ENCODE results near the gene TWIST2.

Gene TWIST2

DNA sequence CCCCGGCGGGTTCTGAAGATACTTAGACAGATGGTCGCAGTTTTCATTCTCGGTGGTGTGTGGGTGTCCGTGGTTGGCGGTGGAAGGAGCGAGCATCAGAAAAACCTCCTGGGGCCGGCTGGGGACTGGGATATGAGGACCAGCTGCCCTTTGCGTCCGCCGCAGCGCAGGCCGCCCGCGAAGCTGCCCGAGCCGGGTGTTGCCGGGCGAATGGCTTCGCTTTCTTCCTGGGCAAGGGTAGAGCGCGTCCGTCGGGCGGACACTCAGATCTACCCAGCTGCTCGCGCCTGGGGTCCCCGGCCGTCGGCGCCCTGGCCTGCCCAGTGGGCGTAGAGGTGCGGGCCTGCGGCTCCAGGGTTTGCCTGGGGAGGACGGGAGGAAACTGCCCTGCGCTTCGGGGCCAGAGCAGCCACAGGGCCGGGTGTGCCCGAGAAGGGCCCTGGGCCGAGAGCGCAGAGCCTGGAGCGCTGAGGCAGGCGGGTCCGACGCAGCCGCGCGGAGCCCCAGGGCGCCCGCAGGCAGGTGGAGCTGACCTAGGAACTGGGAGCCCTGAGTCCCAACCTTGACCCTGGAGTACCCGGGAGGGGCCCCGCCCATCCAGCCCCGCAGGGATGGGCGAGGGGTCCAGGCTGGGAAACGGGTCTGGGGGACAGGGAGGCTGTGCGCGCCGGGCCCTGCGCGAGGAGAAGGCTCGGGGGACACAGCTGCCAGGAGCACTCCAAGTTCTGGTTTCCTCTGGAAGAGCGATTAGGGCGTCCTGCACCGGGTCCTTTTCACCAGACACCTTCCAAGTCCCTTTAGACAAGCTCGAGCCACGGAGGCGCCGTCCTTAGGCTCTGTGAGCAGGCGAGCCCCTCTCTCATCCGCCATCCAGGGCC, 1.3 kb downstream of the TWIST2 start:
- Mint-ChIP-seq H3K4me1 (no peaks in the 10 kb centered on the region), H3K9me3 (no peaks in the 10 kb centered on the region), H3K4me3 (no peak overlapping the region), H3K27ac (no peak overlapping the region), H3K36me3 (no peaks in the 10 kb centered on the region)
- DNase-seq (ENCODE audit: low spot score in 2 of 2) (peak in 1 of 2 donors; percentile 43), ATAC-seq (no peak)

- no peak overlapping the region for H3K27ac Mint-ChIP-seq
Measured at GRCh38 chr2:238850091-238850490, 2.2 kb downstream of the TWIST2 start.

DNA sequence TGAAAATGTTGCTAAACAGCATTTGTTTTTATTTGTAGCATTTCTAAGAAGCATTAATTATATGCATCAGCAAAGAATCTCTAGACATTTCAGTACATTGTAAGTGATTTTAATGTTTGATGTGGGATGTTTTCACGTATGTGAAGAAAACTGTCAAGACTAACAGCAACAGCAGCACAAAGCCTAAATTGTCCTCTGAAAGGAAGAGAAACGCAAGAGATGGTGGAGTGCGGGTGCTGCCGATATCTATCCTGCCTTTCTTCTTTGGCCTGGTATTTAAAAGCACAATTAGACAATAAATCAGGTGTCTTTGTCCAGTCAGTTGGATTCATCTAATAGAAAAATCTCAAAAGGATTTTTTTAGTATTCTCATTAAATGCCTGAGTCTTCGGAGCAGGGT, 3.1 kb downstream of the TWIST2 start:
- Mint-ChIP-seq H3K36me3 (no peaks in the 10 kb centered on the region), H3K27ac (no peak overlapping the region), H3K4me3 (no peak overlapping the region), H3K9me3 (no peaks in the 10 kb centered on the region), H3K4me1 (no peaks in the 10 kb centered on the region)
- no peak for ATAC-seq
- no peak for DNase-seq (ENCODE audit: low spot score in 2 of 2)

More at GRCh38 chr2:238850091-238850490, 2.2 kb downstream of the TWIST2 start:
- Mint-ChIP-seq H3K4me3 (no peak overlapping the region), H3K9me3 (no peaks in the 10 kb centered on the region), H3K4me1 (no peaks in the 10 kb centered on the region), H3K36me3 (no peaks in the 10 kb centered on the region)
- DNase-seq (ENCODE audit: low spot score in 2 of 2) (no peak), ATAC-seq (no peak)

GRCh38 chr2:238851761-238852160, 3.9 kb downstream of the TWIST2 start:
- H3K9me3 Mint-ChIP-seq: no peaks in the 10 kb centered on the region
- DNase-seq (ENCODE audit: low spot score in 2 of 2) (peak in 1 of 2 donors; percentile 2), ATAC-seq (no peak)
- no peak overlapping the region for H3K4me3 Mint-ChIP-seq
- no peaks in the 10 kb centered on the region for H3K36me3 Mint-ChIP-seq
- no peaks in the 10 kb centered on the region for H3K4me1 Mint-ChIP-seq
- H3K27ac Mint-ChIP-seq: no peak overlapping the region

DNA sequence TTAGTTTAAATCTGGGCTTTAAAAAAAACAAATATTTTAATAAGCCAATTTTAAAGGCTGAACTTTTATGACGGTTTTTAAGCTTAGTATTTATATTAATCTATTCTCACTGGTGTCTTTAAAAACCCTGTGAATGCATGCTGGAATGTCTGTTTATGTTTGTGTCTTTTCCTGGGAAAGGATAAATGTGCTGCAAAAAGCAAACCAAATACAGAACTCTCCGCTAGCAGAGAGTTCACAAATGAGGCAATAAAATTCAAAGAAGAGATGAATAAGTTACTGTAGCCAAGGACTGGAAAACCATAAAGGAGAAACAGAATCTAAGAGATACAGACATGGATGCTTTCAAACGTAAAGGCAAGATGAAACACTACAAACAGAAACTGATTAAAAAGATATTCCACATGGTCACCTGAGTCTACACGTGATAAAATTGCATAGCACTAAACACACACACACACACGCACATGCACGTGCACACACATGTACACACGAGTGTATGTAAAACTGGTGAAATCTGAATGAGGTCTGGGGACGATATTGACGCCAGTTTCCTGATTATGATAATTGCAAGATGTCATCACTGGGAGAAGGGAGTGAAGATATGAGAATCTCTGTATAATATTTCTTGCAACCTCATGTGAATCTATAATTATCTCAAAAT, 4.5 kb downstream of the TWIST2 start:
- DNase-seq (ENCODE audit: low spot score in 2 of 2) (no peak), ATAC-seq (no peak)
- Mint-ChIP-seq H3K9me3 (no peaks in the 10 kb centered on the region), H3K36me3 (no peaks in the 10 kb centered on the region), H3K4me1 (no peaks in the 10 kb centered on the region), H3K4me3 (no peak overlapping the region), H3K27ac (no peak overlapping the region)

GRCh38 chr2:238853218-238853617, 5.3 kb downstream of the TWIST2 start:
- no peak overlapping the region for H3K27ac Mint-ChIP-seq
- ATAC-seq (no peak), DNase-seq (ENCODE audit: low spot score in 2 of 2) (no peak)
- H3K36me3 Mint-ChIP-seq: no peaks in the 10 kb centered on the region
- no peak overlapping the region for H3K4me3 Mint-ChIP-seq
- H3K4me1 Mint-ChIP-seq: no peaks in the 10 kb centered on the region
- H3K9me3 Mint-ChIP-seq: no peaks in the 10 kb centered on the region

GRCh38 chr2:238853721-238854120, 5.8 kb downstream of the TWIST2 start:
- Mint-ChIP-seq H3K27ac (no peak overlapping the region), H3K4me1 (no peaks in the 10 kb centered on the region), H3K36me3 (no peaks in the 10 kb centered on the region), H3K4me3 (no peak overlapping the region), H3K9me3 (no peaks in the 10 kb centered on the region)
- DNase-seq (ENCODE audit: low spot score in 2 of 2) (no peak), ATAC-seq (no peak)

DNA sequence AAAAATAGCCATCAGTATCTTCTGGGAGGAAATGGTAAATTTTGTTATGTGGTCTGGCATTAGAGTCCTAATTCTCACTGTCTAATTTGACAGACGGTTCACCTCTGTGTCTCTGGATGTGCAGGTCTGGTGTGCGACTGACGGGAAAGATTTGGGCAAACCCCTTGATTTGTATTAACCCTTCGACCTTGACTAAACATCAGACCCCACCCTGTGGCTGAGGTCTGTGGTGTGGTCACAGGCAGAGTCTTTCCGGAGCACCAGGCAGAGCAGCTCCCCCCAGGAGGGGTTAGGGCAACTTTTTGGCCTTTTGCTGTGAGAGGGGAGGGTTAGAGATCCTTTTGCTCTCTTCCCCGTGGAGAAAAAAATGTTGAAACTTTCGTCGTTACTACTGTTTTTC, 6.4 kb downstream of the TWIST2 start:
- H3K9me3 Mint-ChIP-seq: no peaks in the 10 kb centered on the region
- no peak overlapping the region for H3K4me3 Mint-ChIP-seq
- no peak for DNase-seq (ENCODE audit: low spot score in 2 of 2)
- H3K4me1 Mint-ChIP-seq: no peaks in the 10 kb centered on the region
- no peak for ATAC-seq
- no peaks in the 10 kb centered on the region for H3K36me3 Mint-ChIP-seq
- no peak overlapping the region for H3K27ac Mint-ChIP-seq

DNA sequence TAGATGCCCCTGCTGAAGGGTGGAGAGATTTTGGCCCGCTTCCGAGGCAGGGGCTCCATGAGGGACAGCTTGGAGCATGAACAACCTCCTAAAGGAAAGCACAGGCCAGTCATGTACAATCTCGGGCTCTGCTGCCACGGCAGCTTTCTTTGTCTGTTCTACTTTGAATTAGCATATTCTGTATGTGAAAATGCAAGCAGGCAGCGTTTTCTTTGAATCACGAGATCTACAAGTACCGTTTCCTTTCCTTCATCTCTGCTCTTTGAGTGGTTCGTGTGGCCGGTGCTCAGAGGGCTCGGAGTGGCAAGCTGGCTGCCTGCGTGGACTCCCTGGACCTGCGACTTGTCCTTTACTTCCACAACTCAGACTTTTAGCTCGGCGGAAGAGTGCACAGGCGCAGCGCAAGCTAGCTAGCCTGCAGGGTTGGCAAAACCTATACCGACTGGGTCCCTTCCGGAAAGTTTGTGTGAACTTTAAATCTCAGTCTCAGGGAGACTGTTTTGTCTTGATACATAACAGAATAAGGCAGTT, 6.9 kb downstream of the TWIST2 start:
- ATAC-seq: no peak
- H3K9me3 Mint-ChIP-seq: no peaks in the 10 kb centered on the region
- no peak overlapping the region for H3K4me3 Mint-ChIP-seq
- no peak for DNase-seq (ENCODE audit: low spot score in 2 of 2)
- no peaks in the 10 kb centered on the region for H3K4me1 Mint-ChIP-seq
- no peak overlapping the region for H3K27ac Mint-ChIP-seq
- H3K36me3 Mint-ChIP-seq: no peaks in the 10 kb centered on the region

DNA sequence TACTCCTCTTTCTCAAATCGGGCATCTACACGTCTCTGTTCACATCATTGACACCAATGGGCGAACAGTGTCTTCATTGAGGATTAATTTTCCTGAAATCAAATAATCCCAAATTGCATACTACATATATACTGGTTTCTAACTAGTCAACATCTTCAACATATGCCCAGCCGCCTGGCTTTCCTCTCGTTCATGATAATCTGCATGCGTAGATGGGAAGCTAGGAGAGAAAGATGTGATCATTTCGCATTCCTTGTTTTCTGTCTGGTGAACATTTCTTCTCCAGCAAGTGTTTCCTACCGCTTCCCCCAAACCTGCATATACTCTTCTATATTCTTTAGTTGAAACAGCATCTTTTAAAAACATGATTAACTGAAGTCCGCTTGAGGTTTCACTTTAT, 7.4 kb downstream of the TWIST2 start:
- no peak overlapping the region for H3K27ac Mint-ChIP-seq
- H3K4me3 Mint-ChIP-seq: no peak overlapping the region
- no peaks in the 10 kb centered on the region for H3K36me3 Mint-ChIP-seq
- ATAC-seq (no peak), DNase-seq (ENCODE audit: low spot score in 2 of 2) (no peak)
- no peaks in the 10 kb centered on the region for H3K4me1 Mint-ChIP-seq
- H3K9me3 Mint-ChIP-seq: no peaks in the 10 kb centered on the region

- ATAC-seq: no peak
- DNase-seq (ENCODE audit: low spot score in 2 of 2): no peak
- Mint-ChIP-seq H3K4me3 (no peak overlapping the region), H3K4me1 (no peaks in the 10 kb centered on the region), H3K36me3 (no peaks in the 10 kb centered on the region), H3K27ac (no peak overlapping the region), H3K9me3 (no peaks in the 10 kb centered on the region)
Measured at GRCh38 chr2:238855891-238856580, 8.2 kb downstream of the TWIST2 start.

DNA sequence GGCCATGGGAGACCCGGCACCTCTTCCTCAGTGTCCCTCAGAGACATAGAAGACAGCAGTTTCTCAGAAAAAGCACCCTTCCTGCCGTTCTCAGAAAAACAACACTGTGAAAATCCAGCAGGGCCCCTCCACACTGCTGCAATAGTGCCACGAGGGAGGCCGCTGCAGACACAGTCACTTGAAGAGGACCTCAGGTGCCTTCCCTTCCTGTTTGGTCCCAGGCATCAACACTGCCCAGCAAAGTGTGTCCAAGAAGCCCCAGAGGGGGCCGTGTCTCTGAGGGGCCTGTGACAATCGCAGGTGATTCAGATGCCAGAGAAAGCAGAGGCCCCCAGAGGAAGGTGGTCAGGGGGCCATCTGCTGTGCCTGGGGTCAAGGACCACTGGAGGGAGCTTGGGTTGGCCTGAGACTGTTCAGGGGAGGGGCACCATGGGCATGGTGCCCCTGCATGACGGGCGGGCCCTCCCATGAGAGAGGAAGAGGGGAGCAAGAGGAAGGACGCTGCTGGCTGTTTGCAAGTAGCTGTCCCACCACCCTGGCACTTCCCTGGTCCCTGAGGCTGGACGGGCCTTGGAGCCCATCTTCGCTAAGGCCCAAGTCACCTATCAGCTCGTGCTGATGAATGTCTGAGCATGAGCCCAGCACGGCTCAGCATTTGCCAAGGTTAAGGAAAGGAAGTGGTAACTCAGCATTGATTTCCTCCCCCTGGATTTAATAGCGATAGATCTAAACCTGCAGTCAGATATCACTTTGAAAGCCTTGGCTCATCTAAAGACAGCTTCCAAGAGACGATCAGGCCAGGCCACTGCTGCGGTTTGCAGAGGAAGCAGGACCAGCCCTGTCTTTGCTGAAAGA, 9.1 kb downstream of the TWIST2 start:
- H3K4me1 Mint-ChIP-seq: no peaks in the 10 kb centered on the region
- no peaks in the 10 kb centered on the region for H3K9me3 Mint-ChIP-seq
- no peak overlapping the region for H3K4me3 Mint-ChIP-seq
- H3K36me3 Mint-ChIP-seq: no peaks in the 10 kb centered on the region
- ATAC-seq: no peak
- H3K27ac Mint-ChIP-seq: no peak overlapping the region
- DNase-seq (ENCODE audit: low spot score in 2 of 2): no peak

GRCh38 chr2:238857959-238858358, 10.1 kb downstream of the TWIST2 start:
- Mint-ChIP-seq H3K4me1 (no peaks in the 10 kb centered on the region), H3K36me3 (no peaks in the 10 kb centered on the region), H3K27ac (no peak overlapping the region), H3K9me3 (no peaks in the 10 kb centered on the region), H3K4me3 (no peak overlapping the region)
- ATAC-seq (no peak), DNase-seq (ENCODE audit: low spot score in 2 of 2) (no peak)

DNA sequence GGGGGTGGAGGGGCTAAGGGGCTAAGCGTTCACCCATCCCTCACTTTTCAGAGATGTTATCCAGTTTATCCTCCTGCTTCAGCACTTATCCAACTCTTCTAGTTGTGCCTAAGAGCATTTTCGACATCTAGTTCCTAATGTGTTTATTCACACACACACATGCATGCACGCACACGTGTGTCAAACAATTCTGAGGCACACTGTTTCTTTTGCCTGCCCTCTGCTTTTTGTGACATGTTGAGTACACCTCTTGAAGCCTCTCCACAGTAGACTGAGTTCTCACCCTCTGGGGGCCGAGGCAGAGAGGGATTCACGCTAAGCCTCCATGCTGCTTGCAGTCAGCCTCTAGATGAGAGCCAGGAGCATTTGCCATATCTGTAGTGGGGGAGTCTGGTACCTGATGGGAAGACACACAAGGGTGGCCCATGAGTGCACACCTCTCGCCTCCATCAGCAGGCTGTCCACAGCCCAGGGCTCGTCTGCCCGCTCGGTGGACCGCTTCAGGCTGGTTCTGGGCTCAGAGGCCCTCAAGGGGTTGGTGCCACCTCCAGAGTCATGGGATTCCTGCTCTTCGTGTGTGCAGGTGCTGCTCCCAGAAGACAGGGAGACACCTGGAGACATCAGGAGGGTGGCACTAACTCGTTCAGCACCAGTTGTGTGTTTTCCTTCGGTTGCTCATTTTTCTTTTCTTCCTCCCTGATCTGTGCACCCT, 11.9 kb downstream of the TWIST2 start:
- H3K9me3 Mint-ChIP-seq: no peaks in the 10 kb centered on the region
- H3K36me3 Mint-ChIP-seq: no peaks in the 10 kb centered on the region
- ATAC-seq (no peak), DNase-seq (ENCODE audit: low spot score in 2 of 2) (no peak)
- no peak overlapping the region for H3K4me3 Mint-ChIP-seq
- H3K4me1 Mint-ChIP-seq: no peaks in the 10 kb centered on the region
- H3K27ac Mint-ChIP-seq: no peak overlapping the region

All from stimulated activated effector memory CD8-positive, alpha-beta T cell treated with anti-CD3 and anti-CD28 coated beads, Interleukin-12 subunit alpha, Interleukin-12 subunit beta, amount 100 ng/mL, for 72 hours (primary cell).